Astrocyte (in vitro differentiated cells and primary cell): ENCODE measurements around the gene USP35. TPM values are rescaled to one million over a fixed set of nuclear protein-coding genes. Genes with fewer than 3 reads are reported as not detected.

Experiments
- DNase-seq: peaks from one replicate; pipeline ENCODE4 v3.0.0-alpha.2; 2010; ENCODE audit warnings: low read depth
- FAIRE-seq: peaks from 2 replicates; lab custom pipeline; 2011; peaks lifted over from hg19 to GRCh38; lab: Jason Lieb, UNC
- H2AFZ ChIP-seq: 2 replicates; pipeline ENCODE4 v1.6.0; 2012; ENCODE audit warnings: low read depth, low read length, inconsistent platforms
- H3K27ac ChIP-seq: 2 replicates; pipeline ENCODE4 v1.5.1; 2011; ENCODE audit warnings: low read depth, low read length, inconsistent platforms
- H3K27me3 ChIP-seq: 2 replicates; pipeline ENCODE4 v1.6.0; 2011; ENCODE audit warnings: low read length, inconsistent platforms; ENCODE audit not compliant: insufficient read depth
- H3K36me3 ChIP-seq: 2 replicates; pipeline ENCODE4 v1.5.1; 2011; ENCODE audit warnings: low read length, inconsistent platforms; ENCODE audit not compliant: insufficient read depth
- H3K4me1 ChIP-seq: 2 replicates; pipeline ENCODE4 v1.5.1; 2011; ENCODE audit warnings: low read length, inconsistent platforms; ENCODE audit not compliant: insufficient read depth
- H3K4me2 ChIP-seq: 2 replicates; pipeline ENCODE4 v1.6.0; 2012; ENCODE audit warnings: low read length, inconsistent platforms
- H3K4me3 ChIP-seq: 2 replicates; pipeline ENCODE4 v1.5.1; 2011; ENCODE audit warnings: low read depth, mild to moderate bottlenecking, low read length, inconsistent platforms; ENCODE audit not compliant: insufficient read depth
- H3K79me2 ChIP-seq: 2 replicates; pipeline ENCODE4 v1.6.0; 2012; ENCODE audit warnings: mild to moderate bottlenecking, low read length, inconsistent platforms; ENCODE audit not compliant: insufficient read depth
- H3K9ac ChIP-seq: 2 replicates; pipeline ENCODE4 v1.6.0; 2012; ENCODE audit warnings: mild to moderate bottlenecking, low read length, inconsistent platforms
- H3K9me3 ChIP-seq: 2 replicates; pipeline ENCODE4 v1.5.1; 2012; ENCODE audit warnings: low read depth, mild to moderate bottlenecking, low read length, inconsistent platforms; ENCODE audit not compliant: insufficient read depth
- H4K20me1 ChIP-seq: 2 replicates; pipeline ENCODE4 v1.6.0; 2012; ENCODE audit warnings: low read length, inconsistent platforms; ENCODE audit not compliant: insufficient read depth
- H3K27ac Mint-ChIP-seq: one replicate; pipeline ENCODE4 v1.8.0; 2021; ENCODE audit warnings: mild to moderate bottlenecking, mixed read lengths; ENCODE audit not compliant: unreplicated experiment
- H3K27me3 Mint-ChIP-seq: one replicate; pipeline ENCODE4 v1.8.0; 2021; ENCODE audit warnings: low read depth, mixed read lengths; ENCODE audit not compliant: unreplicated experiment
- H3K36me3 Mint-ChIP-seq: one replicate; pipeline ENCODE4 v1.8.0; 2021; ENCODE audit warnings: low read depth, mixed read lengths; ENCODE audit not compliant: unreplicated experiment
- H3K4me1 Mint-ChIP-seq: one replicate; pipeline ENCODE4 v1.8.0; 2021; ENCODE audit warnings: low read depth, mixed read lengths; ENCODE audit not compliant: unreplicated experiment
- H3K4me3 Mint-ChIP-seq: one replicate; pipeline ENCODE4 v1.8.0; 2021; ENCODE audit warnings: mild to moderate bottlenecking, moderate library complexity, mixed read lengths; ENCODE audit not compliant: unreplicated experiment
- H3K9me3 Mint-ChIP-seq: one replicate; pipeline ENCODE4 v1.8.0; 2021; ENCODE audit warnings: mild to moderate bottlenecking, mixed read lengths; ENCODE audit not compliant: unreplicated experiment
- EZH2 ChIP-seq: IDR thresholded peaks from 2 replicates; pipeline ENCODE4 v1.6.1; 2012; ENCODE audit warnings: mild to moderate bottlenecking, low read length, inconsistent platforms; ENCODE audit not compliant: insufficient read depth
- total RNA-seq: library from RNA; stranded (reverse); gene quantifications from 2 replicates; pipeline ENCODE4 v1.2.1, GENCODE V29; 2021
- TF ChIP-seq, protein P1 (sequence below): IDR thresholded peaks from 2 replicates; pipeline ENCODE4 v1.5.1; 2011; ENCODE audit warnings: low read depth, mild to moderate bottlenecking, inconsistent platforms, low read length, moderate library complexity; ENCODE audit not compliant: insufficient read depth

The USP35 gene
- total RNA-seq, 1 donor from 2014 or later, result 16.2 TPM

DNA sequence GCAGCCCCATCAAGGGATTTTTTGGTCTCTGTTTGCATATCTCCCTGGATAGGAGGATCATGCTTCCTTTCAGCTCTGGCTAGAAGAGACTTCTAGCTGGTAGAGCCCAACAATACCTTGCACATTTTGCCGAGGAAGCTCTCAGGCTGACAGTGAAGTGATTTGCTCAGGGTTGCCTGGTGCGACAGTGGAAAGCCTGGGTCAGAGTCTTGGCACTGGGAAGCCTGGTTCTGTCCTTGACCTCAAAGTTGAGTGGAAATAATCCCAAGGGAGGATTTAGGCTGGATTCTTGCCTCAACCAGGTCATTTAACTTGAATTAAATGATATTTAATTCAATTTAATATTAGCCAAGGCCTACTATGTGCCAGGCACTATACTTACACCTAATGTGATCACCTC is 24.9 kb upstream of the USP35 start:
- no peak overlapping the region for H3K9ac ChIP-seq
- TF ChIP-seq, protein P1, sequence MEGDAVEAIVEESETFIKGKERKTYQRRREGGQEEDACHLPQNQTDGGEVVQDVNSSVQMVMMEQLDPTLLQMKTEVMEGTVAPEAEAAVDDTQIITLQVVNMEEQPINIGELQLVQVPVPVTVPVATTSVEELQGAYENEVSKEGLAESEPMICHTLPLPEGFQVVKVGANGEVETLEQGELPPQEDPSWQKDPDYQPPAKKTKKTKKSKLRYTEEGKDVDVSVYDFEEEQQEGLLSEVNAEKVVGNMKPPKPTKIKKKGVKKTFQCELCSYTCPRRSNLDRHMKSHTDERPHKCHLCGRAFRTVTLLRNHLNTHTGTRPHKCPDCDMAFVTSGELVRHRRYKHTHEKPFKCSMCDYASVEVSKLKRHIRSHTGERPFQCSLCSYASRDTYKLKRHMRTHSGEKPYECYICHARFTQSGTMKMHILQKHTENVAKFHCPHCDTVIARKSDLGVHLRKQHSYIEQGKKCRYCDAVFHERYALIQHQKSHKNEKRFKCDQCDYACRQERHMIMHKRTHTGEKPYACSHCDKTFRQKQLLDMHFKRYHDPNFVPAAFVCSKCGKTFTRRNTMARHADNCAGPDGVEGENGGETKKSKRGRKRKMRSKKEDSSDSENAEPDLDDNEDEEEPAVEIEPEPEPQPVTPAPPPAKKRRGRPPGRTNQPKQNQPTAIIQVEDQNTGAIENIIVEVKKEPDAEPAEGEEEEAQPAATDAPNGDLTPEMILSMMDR, result no peak
- TF ChIP-seq EZH2, result no peak
- H3K4me2 ChIP-seq, result no peak overlapping the region
- no peak for DNase-seq
- H3K36me3 Mint-ChIP-seq, result peaks cover 2% of the 10 kb centered on the region
- H3K4me1 ChIP-seq, result peaks cover 6% of the 10 kb centered on the region
- H3K27me3 Mint-ChIP-seq, result peaks cover 4% of the 10 kb centered on the region
- no peak overlapping the region for H3K4me3 ChIP-seq
- no peak overlapping the region for H2AFZ ChIP-seq
- H3K36me3 ChIP-seq, result no peaks in the 10 kb centered on the region
- no peaks in the 10 kb centered on the region for H3K9me3 Mint-ChIP-seq
- no peaks in the 10 kb centered on the region for H4K20me1 ChIP-seq
- H3K27me3 ChIP-seq, result no peaks in the 10 kb centered on the region
- FAIRE-seq, result no peak
- peaks cover 11% of the 10 kb centered on the region for H3K4me1 Mint-ChIP-seq
- no peak overlapping the region for H3K27ac ChIP-seq
- no peaks in the 10 kb centered on the region for H3K9me3 ChIP-seq
- H3K79me2 ChIP-seq, result no peaks in the 10 kb centered on the region
- no peak overlapping the region for H3K4me3 Mint-ChIP-seq
- no peak overlapping the region for H3K27ac Mint-ChIP-seq

GRCh38 chr11:78164471-78164870 is 24.2 kb upstream of the USP35 start:
- no peak overlapping the region for H3K27ac ChIP-seq
- H3K4me3 ChIP-seq, result no peak overlapping the region
- no peak for TF ChIP-seq EZH2
- TF ChIP-seq, protein P1, result no peak
- no peak overlapping the region for H3K4me2 ChIP-seq
- no peak overlapping the region for H2AFZ ChIP-seq
- no peaks in the 10 kb centered on the region for H3K27me3 ChIP-seq
- DNase-seq (no peak), FAIRE-seq (no peak)
- no peak overlapping the region for H3K9ac ChIP-seq
- Mint-ChIP-seq H3K9me3 (no peaks in the 10 kb centered on the region), H3K4me3 (no peak overlapping the region), H3K27ac (no peak overlapping the region), H3K4me1 (peaks cover 11% of the 10 kb centered on the region), H3K27me3 (peaks cover 4% of the 10 kb centered on the region), H3K36me3 (peaks cover 2% of the 10 kb centered on the region)
- H4K20me1 ChIP-seq, result no peaks in the 10 kb centered on the region
- H3K4me1 ChIP-seq, result peaks cover 8% of the 10 kb centered on the region
- H3K79me2 ChIP-seq, result no peaks in the 10 kb centered on the region
- no peaks in the 10 kb centered on the region for H3K36me3 ChIP-seq
- H3K9me3 ChIP-seq, result no peaks in the 10 kb centered on the region

DNA sequence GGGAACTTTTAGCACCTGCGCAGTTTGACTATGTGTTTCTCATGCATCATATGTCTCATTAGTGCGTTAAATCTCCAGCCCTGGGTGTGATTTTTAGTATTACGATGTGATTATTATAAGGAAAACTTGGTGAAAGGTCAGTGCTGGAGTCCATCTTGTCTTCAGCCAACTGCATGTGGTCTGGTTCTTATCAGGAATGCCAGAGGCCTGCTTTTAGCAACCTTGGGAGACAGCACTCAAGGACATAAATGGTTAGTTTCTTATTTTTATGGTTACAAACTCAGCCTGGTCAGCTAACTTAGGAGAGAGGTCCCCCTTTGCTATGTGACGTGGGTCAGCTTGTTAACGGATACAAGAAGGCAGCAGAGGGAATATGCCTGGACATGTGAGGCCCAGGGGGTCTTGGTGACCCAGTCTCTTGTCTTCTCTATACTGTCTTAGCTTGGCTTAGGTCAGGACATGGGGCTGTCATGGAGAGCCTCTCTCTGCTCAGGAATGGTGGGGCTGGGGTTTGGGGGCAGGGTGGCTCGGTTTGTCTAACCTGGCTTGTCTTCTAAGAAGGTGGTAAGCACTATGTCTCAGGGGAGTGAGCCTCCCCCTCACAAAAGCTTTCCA is 21.8 kb upstream of the USP35 start:
- H2AFZ ChIP-seq, result no peak overlapping the region
- no peak overlapping the region for H3K27ac ChIP-seq
- peaks cover 9% of the 10 kb centered on the region for H3K4me1 Mint-ChIP-seq

More for the DNA sequence above, 21.8 kb upstream of the USP35 start:
- H3K36me3 Mint-ChIP-seq, result peaks cover 5% of the 10 kb centered on the region
- peaks cover 14% of the 10 kb centered on the region for H3K4me1 ChIP-seq
- peaks cover 3% of the 10 kb centered on the region for H3K27me3 Mint-ChIP-seq
- no peak for FAIRE-seq
- H3K4me2 ChIP-seq, result no peak overlapping the region
- H3K9me3 Mint-ChIP-seq, result no peaks in the 10 kb centered on the region
- H3K4me3 ChIP-seq, result no peak overlapping the region
- H3K79me2 ChIP-seq, result no peaks in the 10 kb centered on the region
- no peaks in the 10 kb centered on the region for H3K36me3 ChIP-seq
- H4K20me1 ChIP-seq, result no peaks in the 10 kb centered on the region
- no peak for DNase-seq
- TF ChIP-seq, protein P1, result no peak
- no peak for TF ChIP-seq EZH2
- no peak overlapping the region for H3K27ac Mint-ChIP-seq
- no peaks in the 10 kb centered on the region for H3K9me3 ChIP-seq
- H3K27me3 ChIP-seq, result no peaks in the 10 kb centered on the region
- H3K9ac ChIP-seq, result no peak overlapping the region
- H3K4me3 Mint-ChIP-seq, result no peak overlapping the region
